MCF 10A (cell line): ENCODE measurements around the gene CC2D1A. TPM values are rescaled to one million over a fixed set of nuclear protein-coding genes. Genes with fewer than 3 reads are reported as not detected.
"Not testable (repeated sequence)": the region's sequence is repeated elsewhere in the genome, so short reads cannot be mapped to it uniquely, and the experiment has no call there.

ENCODE experiments used
- BruUV-seq: library from RNA; stranded (reverse); fragments of 400-500 nt; replicated peaks from 2 replicates; lab custom pipeline; 2021; lab: Mats Ljungman, UMichigan
- CTCF ChIA-PET: fragments of 300-600 bp; sonication (Branson Sonifier 250); formaldehyde crosslinking; extraction: SDS; loops from one replicate; lab custom pipeline; 2021; ENCODE audit warnings: antibody characterized with exemption, inconsistent platforms; lab: Yijun Ruan, JAX
- POLR2A ChIA-PET: fragments of 300-600, 350-650 bp; sonication (Branson Sonifier 250); formaldehyde crosslinking; extraction: SDS; loops from one replicate; lab custom pipeline; 2020; ENCODE audit warnings: antibody characterized with exemption, inconsistent platforms; lab: Yijun Ruan, JAX
- DNase-seq: peaks from one replicate; pipeline ENCODE4 v3.0.0-alpha.2; 2018; ENCODE audit not compliant: unreplicated experiment
- H3K27ac Mint-ChIP-seq: one replicate; pipeline ENCODE4 v1.8.0; 2022; ENCODE audit warnings: mild to moderate bottlenecking, low read depth, mixed read lengths; ENCODE audit not compliant: unreplicated experiment
- H3K27me3 Mint-ChIP-seq: one replicate; pipeline ENCODE4 v1.8.0; 2022; ENCODE audit warnings: mixed read lengths; ENCODE audit not compliant: insufficient read depth, unreplicated experiment
- H3K36me3 Mint-ChIP-seq: one replicate; pipeline ENCODE4 v1.8.0; 2022; ENCODE audit warnings: mild to moderate bottlenecking, moderate library complexity, mixed read lengths; ENCODE audit not compliant: insufficient read depth, unreplicated experiment
- H3K4me1 Mint-ChIP-seq: one replicate; pipeline ENCODE4 v1.8.0; 2022; ENCODE audit warnings: mixed read lengths; ENCODE audit not compliant: insufficient read depth, unreplicated experiment
- H3K4me3 Mint-ChIP-seq: one replicate; pipeline ENCODE4 v1.8.0; 2022; ENCODE audit warnings: mild to moderate bottlenecking, moderate library complexity, mixed read lengths; ENCODE audit not compliant: unreplicated experiment
- H3K9me3 Mint-ChIP-seq: one replicate; pipeline ENCODE4 v1.8.0; 2022; ENCODE audit warnings: mixed read lengths; ENCODE audit not compliant: unreplicated experiment
- intact Hi-C: fragments of 100-400 bp; cut with micrococcal nuclease; formaldehyde crosslinking; loops from 2 replicates; pipeline ENCODE4 v1.14.1; 2022
- total RNA-seq: library from RNA; stranded (reverse); gene quantifications from 2 replicates; pipeline ENCODE4 v1.2.3, GENCODE V29; 2022
- TF ChIP-seq, protein P1 (sequence below): fragments of 200-600 bp; IDR thresholded peaks from one replicate; pipeline ENCODE4 v1.8.0; 2022; ENCODE audit warnings: antibody characterized with exemption, mild to moderate bottlenecking; ENCODE audit not compliant: unreplicated experiment

The CC2D1A gene
- total RNA-seq, 1 experiment from 2014 or later, result 36.7 TPM

DNA sequence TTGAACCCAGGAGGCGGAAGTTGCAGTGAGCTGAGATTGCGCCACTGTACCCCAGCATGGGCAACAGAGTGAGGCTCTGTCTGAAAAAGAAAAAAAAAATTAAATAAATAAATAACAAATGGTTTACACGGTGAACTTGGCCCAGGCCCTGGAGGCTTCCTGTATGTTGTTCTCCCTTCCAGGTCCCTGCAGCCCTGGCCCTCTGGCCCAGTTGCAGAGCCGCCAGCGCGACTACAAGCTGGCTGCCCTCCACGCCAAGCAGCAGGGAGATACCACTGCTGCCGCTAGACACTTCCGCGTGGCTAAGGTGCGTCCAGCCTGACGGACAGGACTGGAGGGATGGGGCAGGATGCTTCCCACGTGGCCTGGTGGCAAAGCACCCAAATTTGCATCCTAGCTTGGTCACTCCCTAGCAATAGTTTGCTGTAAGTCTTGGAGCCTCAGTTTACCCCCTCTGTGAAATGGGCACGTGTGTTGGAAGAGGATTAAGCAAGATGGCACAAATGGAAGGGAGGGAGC is 11.9 kb downstream of the CC2D1A start:
- no peak for DNase-seq
- TF ChIP-seq, protein P1, sequence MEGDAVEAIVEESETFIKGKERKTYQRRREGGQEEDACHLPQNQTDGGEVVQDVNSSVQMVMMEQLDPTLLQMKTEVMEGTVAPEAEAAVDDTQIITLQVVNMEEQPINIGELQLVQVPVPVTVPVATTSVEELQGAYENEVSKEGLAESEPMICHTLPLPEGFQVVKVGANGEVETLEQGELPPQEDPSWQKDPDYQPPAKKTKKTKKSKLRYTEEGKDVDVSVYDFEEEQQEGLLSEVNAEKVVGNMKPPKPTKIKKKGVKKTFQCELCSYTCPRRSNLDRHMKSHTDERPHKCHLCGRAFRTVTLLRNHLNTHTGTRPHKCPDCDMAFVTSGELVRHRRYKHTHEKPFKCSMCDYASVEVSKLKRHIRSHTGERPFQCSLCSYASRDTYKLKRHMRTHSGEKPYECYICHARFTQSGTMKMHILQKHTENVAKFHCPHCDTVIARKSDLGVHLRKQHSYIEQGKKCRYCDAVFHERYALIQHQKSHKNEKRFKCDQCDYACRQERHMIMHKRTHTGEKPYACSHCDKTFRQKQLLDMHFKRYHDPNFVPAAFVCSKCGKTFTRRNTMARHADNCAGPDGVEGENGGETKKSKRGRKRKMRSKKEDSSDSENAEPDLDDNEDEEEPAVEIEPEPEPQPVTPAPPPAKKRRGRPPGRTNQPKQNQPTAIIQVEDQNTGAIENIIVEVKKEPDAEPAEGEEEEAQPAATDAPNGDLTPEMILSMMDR, result no peak
- H3K27me3 Mint-ChIP-seq, result no peaks in the 10 kb centered on the region
- POLR2A ChIA-PET, result no interaction called here
- no peaks in the 10 kb centered on the region for H3K9me3 Mint-ChIP-seq
- H3K27ac Mint-ChIP-seq, result no peak overlapping the region
- BruUV-seq, result no TSS peak
- no peaks in the 10 kb centered on the region for H3K4me1 Mint-ChIP-seq
- H3K36me3 Mint-ChIP-seq, result peaks cover 68% of the 10 kb centered on the region
- intact Hi-C loops, result no loop called here
- CTCF ChIA-PET, result interaction anchor here (0.7 kb wide), 2 partner anchors 11 to 37 kb away, joined by 3 to 4 read pairs; no protein-coding TSS in a partner anchor
- H3K4me3 Mint-ChIP-seq, result no peak overlapping the region

DNA sequence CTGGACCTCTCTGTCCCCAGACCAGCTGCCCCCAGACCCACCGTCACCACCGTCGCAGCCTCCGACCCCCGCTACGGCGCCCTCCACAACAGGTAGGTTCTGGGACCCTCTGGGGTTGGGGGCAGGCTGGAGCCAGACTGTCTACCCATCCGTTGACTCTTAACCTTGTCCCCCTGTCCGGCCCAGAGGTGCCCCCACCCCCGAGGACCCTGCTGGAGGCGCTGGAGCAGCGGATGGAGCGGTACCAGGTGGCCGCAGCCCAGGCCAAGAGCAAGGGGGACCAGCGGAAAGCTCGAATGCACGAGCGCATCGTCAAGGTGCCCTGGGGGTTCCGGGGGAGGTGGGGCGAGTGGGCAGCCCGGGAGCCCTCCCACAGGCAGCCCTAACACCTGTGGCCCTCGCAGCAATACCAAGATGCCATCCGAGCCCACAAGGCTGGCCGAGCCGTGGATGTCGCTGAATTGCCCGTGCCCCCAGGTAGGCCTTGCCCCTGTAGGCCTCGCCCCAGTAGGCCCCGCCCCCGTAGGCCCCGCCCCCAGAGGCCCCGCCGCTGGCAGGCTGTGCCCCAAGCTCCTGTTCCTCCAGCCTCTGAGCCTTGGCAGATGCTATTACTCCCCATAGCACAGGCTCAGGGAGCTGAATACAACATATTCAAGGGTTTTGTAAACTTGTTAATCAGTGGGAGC is 12.9 kb downstream of the CC2D1A start:
- no peak for DNase-seq

DNA sequence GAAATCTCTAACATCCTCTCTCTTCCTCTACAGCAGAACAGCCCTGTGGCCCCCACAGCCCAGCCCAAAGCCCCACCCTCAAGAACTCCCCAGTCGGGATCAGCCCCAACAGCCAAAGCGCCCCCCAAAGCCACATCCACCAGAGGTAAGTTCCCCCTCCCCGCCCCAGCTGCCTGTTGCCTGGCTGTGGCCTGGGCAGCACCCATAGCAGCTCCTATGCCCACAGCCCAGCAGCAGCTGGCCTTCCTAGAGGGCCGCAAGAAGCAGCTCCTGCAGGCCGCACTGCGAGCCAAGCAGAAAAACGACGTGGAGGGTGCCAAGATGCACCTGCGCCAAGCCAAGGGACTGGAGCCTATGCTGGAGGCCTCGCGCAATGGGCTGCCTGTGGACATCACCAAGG is 14.5 kb downstream of the CC2D1A start:
- TF ChIP-seq, protein P1, result no peak
- CTCF ChIA-PET, result interaction anchor here (0.6 to 1.2 kb wide), 2 partner anchors 18 to 461 kb away, joined by 3 read pairs; partner anchors contain the start of gene ADGRE5
- Mint-ChIP-seq H3K9me3 (no peaks in the 10 kb centered on the region), H3K27ac (no peak overlapping the region), H3K36me3 (peaks cover 65% of the 10 kb centered on the region), H3K27me3 (no peaks in the 10 kb centered on the region), H3K4me3 (no peak overlapping the region), H3K4me1 (no peaks in the 10 kb centered on the region)
- POLR2A ChIA-PET, result interaction anchor here (0.6 kb wide), 1 partner anchor 97 kb away, joined by 4 read pairs; no protein-coding TSS in a partner anchor
- intact Hi-C loops, result no loop called here
- no TSS peak for BruUV-seq
- no peak for DNase-seq

More for the DNA sequence above, 12.9 kb downstream of the CC2D1A start:
- no peaks in the 10 kb centered on the region for H3K9me3 Mint-ChIP-seq
- CTCF ChIA-PET, result interaction anchor here (0.6 to 0.7 kb wide), 3 partner anchors 12 to 77 kb away, joined by 3 to 5 read pairs (median 3); no protein-coding TSS in a partner anchor
- no peak overlapping the region for H3K4me3 Mint-ChIP-seq
- no peaks in the 10 kb centered on the region for H3K27me3 Mint-ChIP-seq
- H3K4me1 Mint-ChIP-seq, result no peaks in the 10 kb centered on the region
- intact Hi-C loops, result no loop called here
- TF ChIP-seq, protein P1, result no peak
- no TSS peak for BruUV-seq
- peaks cover 65% of the 10 kb centered on the region for H3K36me3 Mint-ChIP-seq
- POLR2A ChIA-PET, result no interaction called here
- no peak overlapping the region for H3K27ac Mint-ChIP-seq

DNA sequence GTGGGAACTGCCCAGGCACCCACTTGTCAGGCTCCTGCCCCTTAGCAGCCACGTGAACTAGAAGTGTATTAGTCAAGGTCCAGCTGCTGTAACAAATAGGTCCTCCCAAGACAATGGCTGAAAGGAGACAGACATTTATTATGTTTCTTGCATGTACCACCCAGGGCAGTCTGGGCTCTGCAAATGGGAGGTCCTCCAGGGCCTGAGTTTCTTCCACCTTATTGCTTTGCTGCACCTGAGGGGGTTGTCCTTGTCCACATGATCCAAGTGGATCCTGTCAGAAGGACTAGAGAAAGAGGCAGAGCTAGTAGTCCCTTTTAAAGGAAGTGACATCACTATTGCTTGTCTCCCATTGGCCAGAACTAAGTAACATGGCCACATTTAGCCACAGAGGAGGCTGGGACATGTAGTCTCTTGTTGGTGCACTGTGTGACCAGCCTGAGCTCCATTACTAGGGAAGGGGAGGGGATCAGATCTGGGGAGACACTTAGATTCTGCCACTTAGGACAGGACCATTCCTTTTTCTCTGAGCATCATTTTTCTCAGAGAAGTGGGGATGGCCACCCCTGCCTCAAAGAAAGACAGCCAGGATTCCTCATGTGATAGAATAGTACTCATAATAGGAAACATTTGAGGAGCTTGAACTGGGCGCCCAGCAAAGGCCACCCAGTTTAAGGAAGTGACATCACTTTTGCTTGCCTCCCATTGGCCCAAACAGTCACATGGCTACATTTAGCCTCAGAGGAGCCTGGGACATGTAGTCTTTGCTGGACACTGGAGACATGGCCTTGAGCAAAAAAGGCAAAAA is 15.1 kb downstream of the CC2D1A start:
- no peak overlapping the region for H3K27ac Mint-ChIP-seq
- DNase-seq, result peak; percentile 48
- POLR2A ChIA-PET, result no interaction called here

DNA sequence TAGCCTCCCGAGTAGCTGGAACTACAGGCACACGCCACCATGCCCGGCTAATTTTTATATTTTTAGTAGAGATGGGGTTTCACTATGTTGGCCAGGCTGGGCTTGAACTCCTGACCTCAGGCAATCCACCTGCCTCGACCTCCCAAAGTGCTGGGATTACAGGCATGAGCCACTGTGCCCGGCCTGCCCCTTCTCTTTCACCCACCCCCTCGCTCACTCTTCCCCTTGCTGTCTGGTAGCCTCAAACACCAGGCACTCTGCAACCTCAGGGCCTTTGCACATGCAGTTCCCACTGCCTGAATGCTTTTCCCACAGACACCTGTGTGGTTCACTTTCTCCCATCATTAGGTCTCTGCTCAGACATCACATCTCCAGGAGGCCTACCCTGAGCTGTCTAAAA is 16.1 kb downstream of the CC2D1A start:
- ChIA-PET POLR2A (interaction anchor here (0.6 kb wide), 1 partner anchor 22 kb away, joined by 4 read pairs; no protein-coding TSS in a partner anchor), CTCF (interaction anchor here (0.6 to 0.7 kb wide), 2 partner anchors 71 to 161 kb away, joined by 3 to 4 read pairs; no protein-coding TSS in a partner anchor)
- H3K4me3 Mint-ChIP-seq, intact Hi-C loops, BruUV-seq, H3K9me3 Mint-ChIP-seq, H3K27ac Mint-ChIP-seq, H3K4me1 Mint-ChIP-seq, H3K27me3 Mint-ChIP-seq, DNase-seq: not testable (repeated sequence)
- peaks cover 69% of the 10 kb centered on the region for H3K36me3 Mint-ChIP-seq

More for the DNA sequence above, 15.1 kb downstream of the CC2D1A start:
- BruUV-seq, result no TSS peak
- no peaks in the 10 kb centered on the region for H3K9me3 Mint-ChIP-seq
- no peaks in the 10 kb centered on the region for H3K4me1 Mint-ChIP-seq
- no peak overlapping the region for H3K4me3 Mint-ChIP-seq
- peaks cover 69% of the 10 kb centered on the region for H3K36me3 Mint-ChIP-seq
- H3K27me3 Mint-ChIP-seq, result no peaks in the 10 kb centered on the region
- TF ChIP-seq, protein P1, result no peak
- CTCF ChIA-PET, result interaction anchor here (0.6 to 1.2 kb wide), 5 partner anchors 18 to 643 kb away, joined by 3 to 4 read pairs (median 3); partner anchors contain the start of gene ADGRE5
- intact Hi-C loops, result no loop called here
